Ovary (tissue), 9 donors: Measurements from ENCODE around the gene SLC6A6. TPM values are rescaled to one million over a fixed set of nuclear protein-coding genes. Genes with fewer than 3 reads are reported as not detected.

Experiments used
- DNase-seq, 5 donors: peaks; one replicate each; pipeline ENCODE4 v3.0.0-alpha.2; 2019 to 2020
- H3K27ac ChIP-seq, 2 donors: fragments of 200-600 bp; one replicate each; pipeline versions ENCODE4 v1.5.1 to v1.8.0; 2019 to 2022
- H3K27me3 ChIP-seq: fragments of 200-600 bp; one replicate; pipeline ENCODE4 v1.8.0; 2022
- H3K36me3 ChIP-seq: fragments of 200-600 bp; sonication (generic); one replicate; pipeline ENCODE4 v1.5.1; 2019
- H3K4me1 ChIP-seq: one replicate; pipeline ENCODE4 v1.8.1; 2013; ENCODE audit warnings: mild to moderate bottlenecking, moderate library complexity; ENCODE audit not compliant: insufficient read depth
- H3K4me3 ChIP-seq: fragments of 200-600 bp; sonication (generic); one replicate; pipeline ENCODE4 v1.5.1; 2017
- H3K9me3 ChIP-seq, 2 donors: fragments of 200-600 bp in 1 of 2; sonication (generic) in 1 of 2; one replicate each; pipeline versions ENCODE4 v1.5.1 to v1.8.1; 2013 to 2019; ENCODE audit warnings: mild to moderate bottlenecking in 1 of 2, moderate library complexity in 1 of 2
- CTCF ChIP-seq, 3 donors: fragments of 450-650 bp in 2 of 3; fragments of 200-600 bp in 1 of 3; IDR thresholded peaks; one replicate each; pipeline versions ENCODE4 v1.5.1 to v1.8.0; 2016 to 2022; ENCODE audit warnings: antibody characterized with exemption in 3 of 3, mild to moderate bottlenecking in 1 of 3
- EP300 ChIP-seq: sonication (generic); formaldehyde crosslinking; IDR thresholded peaks from one replicate; pipeline ENCODE4 v1.6.1; 2017; ENCODE audit warnings: antibody characterized with exemption
- POLR2A ChIP-seq: fragments of 450-650 bp; IDR thresholded peaks from one replicate; pipeline ENCODE4 v1.6.1; 2017; ENCODE audit warnings: antibody characterized with exemption, mild to moderate bottlenecking, moderate library complexity
- WGBS, 3 donors: extraction: QIAGEN DNeasy Blood & Tissue Kit in 1 of 3; methylation state at CpG; one replicate each; pipeline versions ENCODE4 v1.1.5 to v1.1.7; 2013 to 2017; 5-methylcytosine and 5-hydroxymethylcytosine counted together
- intact Hi-C, 4 donors: fragments of 100-400 bp; cut with DNase I; formaldehyde crosslinking; loops; one replicate each; pipeline versions ENCODE4 v1.11.0 to v1.15.1; 2022 to 2023
- polyA plus RNA-seq, 2 donors: library from polyadenylated mRNA; stranded (reverse); fragments of 200-250 nt in 1 of 2; fragments of 350-450 nt in 1 of 2; fragmentation: Illumina TruSeq in 1 of 2; extraction: RNeasy Lipid Tissue Mini Kit (QIAGEN cat#74804) in 1 of 2; gene quantifications; one replicate each; pipeline ENCODE4 v1.2.3, GENCODE V29; 2013 to 2014
- total RNA-seq, 7 donors: library from RNA; depleted of rRNA in 2 of 7; stranded (reverse); fragments of >200 nt in 2 of 7; fragmentation: NEBNext Ultra II Directional in 3 of 7; extraction: Animal tissue kit (Norgen Biotek cat#: 25700) in 3 of 7; gene quantifications; one replicate each; pipeline versions ENCODE4 v1.1.0 to v1.2.4, GENCODE V29; 2016 to 2023
- donor health status: DM: no; HTN: no; CAD: no; lungs with moderate emphysema.
- donor health status: DM: no; HTN: no; CAD: no.
- donor health status: Bipolar disorder and iron deficiency.
- donor health status: DM: yes; HTN: yes; CAD: no.
- donor health status: DM: no; HTN: no; CAD: no.
- donor health status: DM: yes; HTN: yes; CAD: no.

Gene SLC6A6
- total and polyA plus RNA-seq, 9 donors: 32.5 to 141 (median 80.5) TPM

- Histone ChIP-seq H3K36me3 (no peaks in the 10 kb centered on the region), H3K27ac (no peak overlapping the region), H3K27me3 (no peaks in the 10 kb centered on the region), H3K9me3 (no peaks in the 10 kb centered on the region), H3K4me1 (peaks cover 7% of the 10 kb centered on the region), H3K4me3 (no peak overlapping the region)
- 89 to 96% (median 94%) methylated on average over 3 of the region's 3 CpGs for WGBS, 3 donors
- no peak for DNase-seq
- intact Hi-C loops: no loop called here
- TF ChIP-seq CTCF (IDR thresholded peaks at IDR 0.05) (no peak), EP300 (no peak), POLR2A (no peak)
These were observed 43.1 kb upstream of the SLC6A6 start for GRCh38 chr3:14359348-14359747.

DNA sequence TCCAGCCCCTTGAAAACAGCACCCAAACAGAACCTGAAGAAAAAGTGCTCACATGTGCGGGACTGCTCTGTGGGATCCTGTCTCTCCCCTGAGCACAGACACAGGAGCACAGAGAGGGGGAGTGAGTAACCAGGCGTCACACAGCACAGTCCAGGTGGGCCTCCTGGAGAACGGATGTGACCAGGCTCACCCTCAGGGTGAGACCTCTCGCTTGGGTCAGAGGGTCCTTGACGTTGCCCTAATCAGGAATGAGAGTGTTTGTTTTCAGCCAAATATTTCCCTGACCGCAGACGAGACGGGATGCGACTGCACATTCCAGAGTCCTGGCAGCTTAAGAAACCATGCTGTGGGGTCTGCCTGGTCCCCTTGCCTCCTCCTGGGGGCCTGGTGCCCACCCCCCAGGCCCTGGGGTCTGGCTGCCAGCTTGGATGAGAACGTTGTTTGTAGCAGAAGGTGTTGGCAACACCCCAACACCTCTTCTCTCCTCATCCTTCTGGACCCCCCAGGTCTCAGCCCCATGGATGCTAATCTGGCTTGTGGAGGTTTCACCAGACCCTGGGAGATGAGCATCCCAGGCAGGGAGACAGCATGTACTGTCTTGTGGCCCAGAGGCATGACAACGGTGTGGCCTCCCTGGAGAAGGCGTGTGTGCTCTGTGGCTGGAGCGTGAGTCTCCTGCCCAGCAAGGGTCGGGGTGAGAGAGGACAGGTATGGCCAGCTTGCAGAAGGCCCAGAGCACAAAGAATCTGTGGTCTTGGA lies 42.1 kb upstream of the SLC6A6 start:
- Histone ChIP-seq H3K36me3 (no peaks in the 10 kb centered on the region), H3K4me1 (peaks cover 7% of the 10 kb centered on the region), H3K4me3 (no peak overlapping the region), H3K9me3 (no peaks in the 10 kb centered on the region), H3K27ac (no peak overlapping the region), H3K27me3 (no peaks in the 10 kb centered on the region)
- peak in 2 of 5 donors; percentile 32 to 52 for DNase-seq
- intact Hi-C loops: no loop called here
- 33 to 48% (median 35%) methylated on average over 14 of the region's 14 CpGs for WGBS, 3 donors
- TF ChIP-seq POLR2A (no peak), CTCF (IDR thresholded peaks at IDR 0.05) (no peak), EP300 (no peak)

DNA sequence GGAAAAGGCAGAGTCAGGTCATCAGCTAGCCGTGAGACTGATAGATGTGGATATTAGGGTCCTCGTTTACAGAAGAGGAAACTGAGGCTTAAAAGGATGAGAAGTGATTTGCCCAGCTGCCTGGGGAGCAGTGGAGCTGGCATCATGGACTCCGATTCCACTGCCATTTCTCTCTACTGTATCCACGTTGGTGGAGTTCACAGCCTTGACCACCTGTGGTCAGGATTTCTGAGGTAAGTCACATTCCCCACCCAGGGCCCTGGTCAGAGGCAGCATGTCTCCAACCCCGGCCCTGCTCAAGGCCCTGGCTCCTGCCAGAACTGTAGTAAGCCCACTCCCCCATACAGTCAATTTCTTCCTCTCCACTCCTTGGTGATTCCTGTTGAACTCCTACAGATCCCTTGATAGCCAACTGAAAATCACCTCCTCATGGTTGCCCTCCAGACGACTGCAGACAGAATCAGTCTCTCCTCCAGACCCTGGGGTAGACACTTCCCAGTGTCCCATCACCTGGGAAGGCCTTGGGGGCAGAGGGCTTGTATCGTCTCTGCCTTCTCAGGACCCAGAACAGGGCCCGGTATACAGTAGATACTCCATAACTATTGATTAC lies 41.2 kb upstream of the SLC6A6 start:
- no peak overlapping the region for H3K27ac ChIP-seq
- WGBS, 3 donors: 91 to 96% (median 92%) methylated on average over 8 of the region's 8 CpGs
- H3K27me3 ChIP-seq: no peaks in the 10 kb centered on the region
- H3K4me1 ChIP-seq: peaks cover 7% of the 10 kb centered on the region
- intact Hi-C loops: no loop called here
- no peak overlapping the region for H3K4me3 ChIP-seq
- DNase-seq: no peak
- H3K9me3 ChIP-seq: no peaks in the 10 kb centered on the region
- no peaks in the 10 kb centered on the region for H3K36me3 ChIP-seq
- TF ChIP-seq CTCF (IDR thresholded peaks at IDR 0.05) (no peak), POLR2A (no peak)

- H3K9me3 ChIP-seq: no peaks in the 10 kb centered on the region
- intact Hi-C loops: no loop called here
- H3K27me3 ChIP-seq: no peaks in the 10 kb centered on the region
- no peak for TF ChIP-seq POLR2A
- TF ChIP-seq CTCF (IDR thresholded peaks at IDR 0.05): no peak
- peaks cover 7% of the 10 kb centered on the region for H3K4me1 ChIP-seq
- H3K36me3 ChIP-seq: no peaks in the 10 kb centered on the region
- 86 to 94% (median 89%) methylated on average over 3 of the region's 3 CpGs for WGBS, 3 donors
- no peak overlapping the region for H3K4me3 ChIP-seq
- DNase-seq: no peak
- no peak overlapping the region for H3K27ac ChIP-seq
These were observed 39.5 kb upstream of the SLC6A6 start for GRCh38 chr3:14362890-14363289.
